Liver (tissue), 9 donors: ENCODE measurements around the gene ZNF280D. TPM values are rescaled to one million over a fixed set of nuclear protein-coding genes. Genes with fewer than 3 reads are reported as not detected.

ENCODE experiments used
- DNase-seq: peaks from one replicate; pipeline ENCODE4 v3.0.0-alpha.2; 2017; ENCODE audit warnings: low spot score
- H3K27ac ChIP-seq, 2 donors: one replicate each; pipeline ENCODE4 v1.7.0; 2013; ENCODE audit warnings: inconsistent platforms in 2 of 2, low read length in 2 of 2, control low read depth in 1 of 2, low read depth in 1 of 2, mild to moderate bottlenecking in 1 of 2
- H3K27me3 ChIP-seq, 4 donors: one replicate each; pipeline versions ENCODE4 v1.6.1 to v1.7.0; 2013; ENCODE audit warnings: low read length in 3 of 4, inconsistent platforms in 1 of 4, mild to moderate bottlenecking in 1 of 4, moderate library complexity in 1 of 4; ENCODE audit not compliant: control insufficient read depth in 4 of 4, insufficient read depth in 4 of 4
- H3K36me3 ChIP-seq, 4 donors: one replicate each; pipeline versions ENCODE4 v1.6.1 to v1.7.0; 2013; ENCODE audit warnings: low read length in 3 of 4, mild to moderate bottlenecking in 3 of 4, low read depth in 1 of 4, moderate library complexity in 1 of 4; ENCODE audit not compliant: control insufficient read depth in 4 of 4, insufficient read depth in 3 of 4
- H3K4me1 ChIP-seq, 4 donors: one replicate each; pipeline versions ENCODE4 v1.6.1 to v1.7.0; 2013; ENCODE audit warnings: low read length in 3 of 4, mild to moderate bottlenecking in 3 of 4, moderate library complexity in 1 of 4; ENCODE audit not compliant: control insufficient read depth in 4 of 4, insufficient read depth in 4 of 4
- H3K4me3 ChIP-seq, 3 donors: one replicate each; pipeline versions ENCODE4 v1.6.1 to v1.7.0; 2013; ENCODE audit warnings: low read length in 3 of 3, control low read depth in 1 of 3, low read depth in 1 of 3, mild to moderate bottlenecking in 1 of 3
- H3K9ac ChIP-seq, 2 donors: one replicate each; pipeline ENCODE4 v1.7.0; 2013; ENCODE audit warnings: low read length in 2 of 2, mild to moderate bottlenecking in 2 of 2, moderate library complexity in 2 of 2, control low read depth in 1 of 2, low read depth in 1 of 2
- H3K9me3 ChIP-seq, 4 donors: one replicate each; pipeline versions ENCODE4 v1.6.1 to v1.7.0; 2013; ENCODE audit warnings: low read length in 3 of 4; ENCODE audit not compliant: control insufficient read depth in 4 of 4
- CTCF ChIP-seq: fragments of 150-350 bp; IDR thresholded peaks from 2 replicates; pipeline ENCODE4 v1.5.1; 2017; ENCODE audit warnings: improper control_type of control experiment, low read depth, low read length; ENCODE audit not compliant: missing input control
- EGR1 ChIP-seq, 2 donors: IDR thresholded peaks; 2 replicates each; pipeline ENCODE4 v1.6.1; 2016 to 2018; ENCODE audit warnings: antibody characterized with exemption in 2 of 2, low read depth in 2 of 2
- FOXA1 ChIP-seq: IDR thresholded peaks from 2 replicates; pipeline ENCODE4 v1.6.1; 2016; ENCODE audit warnings: antibody characterized with exemption
- FOXA2 ChIP-seq: IDR thresholded peaks from 2 replicates; pipeline ENCODE4 v1.6.1; 2016; ENCODE audit warnings: antibody characterized with exemption
- GABPA ChIP-seq, 2 donors: IDR thresholded peaks in 1 of 2; conservative IDR thresholded peaks in 1 of 2; 2 replicates each; pipeline ENCODE4 v1.6.1; 2016; ENCODE audit warnings: antibody characterized with exemption in 2 of 2, mild to moderate bottlenecking in 1 of 2, moderate library complexity in 1 of 2
- HNF4G ChIP-seq: IDR thresholded peaks from 2 replicates; pipeline ENCODE4 v1.6.1; 2016; ENCODE audit warnings: antibody characterized with exemption
- JUND ChIP-seq, 2 donors: IDR thresholded peaks; 2 replicates each; pipeline ENCODE4 v1.6.1; 2016; ENCODE audit warnings: antibody characterized with exemption in 2 of 2
- MAX ChIP-seq: IDR thresholded peaks from 2 replicates; pipeline ENCODE4 v1.6.1; 2016; ENCODE audit warnings: antibody characterized with exemption
- NR2F2 ChIP-seq: IDR thresholded peaks from 2 replicates; pipeline ENCODE4 v1.6.1; 2016; ENCODE audit warnings: antibody characterized with exemption
- RAD21 ChIP-seq, 2 donors: IDR thresholded peaks; 2 replicates each; pipeline ENCODE4 v1.6.1; 2016; ENCODE audit warnings: antibody characterized with exemption in 2 of 2, mild to moderate bottlenecking in 2 of 2
- REST ChIP-seq: IDR thresholded peaks from 2 replicates; pipeline ENCODE4 v1.6.1; 2016; ENCODE audit warnings: antibody characterized with exemption, mild to moderate bottlenecking
- RXRA ChIP-seq, 2 donors: IDR thresholded peaks; 2 replicates each; pipeline ENCODE4 v1.6.1; 2017 to 2018; ENCODE audit warnings: antibody characterized with exemption in 2 of 2, mild to moderate bottlenecking in 1 of 2
- SP1 ChIP-seq: IDR thresholded peaks from 2 replicates; pipeline ENCODE4 v1.6.1; 2018; ENCODE audit warnings: antibody characterized with exemption, mild to moderate bottlenecking
- TAF1 ChIP-seq: conservative IDR thresholded peaks from 2 replicates; pipeline ENCODE4 v1.6.1; 2016; ENCODE audit warnings: antibody characterized with exemption, mild to moderate bottlenecking
- YY1 ChIP-seq: IDR thresholded peaks from 2 replicates; pipeline ENCODE4 v1.6.1; 2016; ENCODE audit warnings: antibody characterized with exemption, mild to moderate bottlenecking
- ZBTB33 ChIP-seq: IDR thresholded peaks from 2 replicates; pipeline ENCODE4 v1.6.1; 2016; ENCODE audit warnings: antibody characterized with exemption
- WGBS: extraction: QIAGEN DNeasy Blood & Tissue Kit; methylation state at CpG from one replicate; pipeline ENCODE4 v1.1.7; 2013; 5-methylcytosine and 5-hydroxymethylcytosine counted together
- polyA plus RNA-seq, 2 donors: library from polyadenylated mRNA; stranded (reverse) in 1 of 2; unstranded in 1 of 2; fragments of 200-250 nt in 1 of 2; fragments of >200 nt in 1 of 2; fragmentation: Nextera tagmentation in 1 of 2; extraction: Ambion mirVana in 1 of 2; gene quantifications; one replicate each; pipeline versions ENCODE4 v1.2.1 to v1.2.3, GENCODE V29; 2013 to 2015
- total RNA-seq, 2 donors: library from RNA; depleted of rRNA; stranded (reverse); fragments of >200 nt; gene quantifications; one replicate each; pipeline ENCODE4 v1.2.3, GENCODE V29; 2014
- donor health status: healthy.
- donor health status: healthy.
- donor health status: healthy.
- donor health status: healthy.
- donor health status: healthy.

The ZNF280D gene
- total and polyA plus RNA-seq, 4 donors, result 5.2 to 32.6 (median 18.9) TPM

- TF ChIP-seq RXRA (IDR thresholded peaks at IDR 0.05), result no peak
- no peak for TF ChIP-seq FOXA2
- no peak for TF ChIP-seq TAF1
- no peak for TF ChIP-seq RAD21 (IDR thresholded peaks at IDR 0.05)
- no peak for TF ChIP-seq EGR1 (IDR thresholded peaks at IDR 0.05; ENCODE audit: low read depth in 2 of 2)
- TF ChIP-seq CTCF, result no peak
- no peak for TF ChIP-seq JUND (IDR thresholded peaks at IDR 0.05)
- TF ChIP-seq NR2F2, result no peak
- no peak for TF ChIP-seq HNF4G
- no peak for TF ChIP-seq ZBTB33
- TF ChIP-seq GABPA (IDR thresholded peaks at IDR 0.05 in 1 of 2, conservative IDR thresholded peaks at IDR 0.05 in 1 of 2), result no peak
- no peak for TF ChIP-seq REST
- TF ChIP-seq YY1, result no peak
- TF ChIP-seq FOXA1, result no peak
- Histone ChIP-seq H3K9me3 (peaks cover 0 to under 1% (median 0%) of the 10 kb centered on the region in 4 donors), H3K36me3 (no peaks in the 10 kb centered on the region), H3K27ac (no peak overlapping the region), H3K4me1 (no peaks in the 10 kb centered on the region), H3K27me3 (no peaks in the 10 kb centered on the region), H3K4me3 (no peak overlapping the region), H3K9ac (no peak overlapping the region)
- 94% methylated on average over 1 of the region's 1 CpG for WGBS
- DNase-seq, result no peak
Measured at GRCh38 chr15:56608140-56608778, 125.0 kb downstream of the ZNF280D start.

GRCh38 chr15:56602253-56602652 is 131.1 kb downstream of the ZNF280D start:
- 89% methylated on average over 2 of the region's 2 CpGs for WGBS
- H3K4me3 ChIP-seq, result no peak overlapping the region
- H3K27ac ChIP-seq, result no peak overlapping the region
- H3K36me3 ChIP-seq, result no peaks in the 10 kb centered on the region
- TF ChIP-seq CTCF, result no peak
- no peak for TF ChIP-seq NR2F2
- no peak for TF ChIP-seq MAX
- TF ChIP-seq FOXA2, result no peak
- TF ChIP-seq ZBTB33, result no peak
- TF ChIP-seq JUND (IDR thresholded peaks at IDR 0.05), result no peak
- TF ChIP-seq YY1, result no peak
- no peak for TF ChIP-seq EGR1 (IDR thresholded peaks at IDR 0.05; ENCODE audit: low read depth in 2 of 2)
- TF ChIP-seq FOXA1, result no peak
- no peak for TF ChIP-seq SP1
- TF ChIP-seq TAF1, result no peak
- no peak for TF ChIP-seq RAD21 (IDR thresholded peaks at IDR 0.05)
- no peak for TF ChIP-seq GABPA (IDR thresholded peaks at IDR 0.05 in 1 of 2, conservative IDR thresholded peaks at IDR 0.05 in 1 of 2)
- no peak for DNase-seq
- H3K9me3 ChIP-seq, result peaks cover 0 to 19% (median 1%) of the 10 kb centered on the region in 4 donors
- H3K27me3 ChIP-seq, result no peaks in the 10 kb centered on the region
- H3K4me1 ChIP-seq, result no peaks in the 10 kb centered on the region
- H3K9ac ChIP-seq, result no peak overlapping the region
